Mucosa of rectum (tissue), 2 donors: ENCODE data around the gene MAGI2.

ENCODE experiments used
- H3K27ac ChIP-seq, 2 donors: one replicate each; pipeline ENCODE4 v1.7.0; 2013; ENCODE audit warnings: inconsistent platforms in 2 of 2, low read depth in 2 of 2, low read length in 2 of 2
- H3K27me3 ChIP-seq, 2 donors: one replicate each; pipeline ENCODE4 v1.7.0; 2013; ENCODE audit warnings: low read length in 2 of 2; ENCODE audit not compliant: control insufficient read depth in 2 of 2, insufficient read depth in 2 of 2
- H3K36me3 ChIP-seq, 2 donors: one replicate each; pipeline ENCODE4 v1.7.0; 2013; ENCODE audit warnings: low read length in 2 of 2; ENCODE audit not compliant: control insufficient read depth in 2 of 2, insufficient read depth in 2 of 2
- H3K4me1 ChIP-seq, 2 donors: one replicate each; pipeline ENCODE4 v1.7.0; 2013; ENCODE audit warnings: low read length in 2 of 2, mild to moderate bottlenecking in 1 of 2; ENCODE audit not compliant: control insufficient read depth in 2 of 2, insufficient read depth in 2 of 2
- H3K4me3 ChIP-seq, 2 donors: one replicate each; pipeline ENCODE4 v1.7.0; 2013; ENCODE audit warnings: low read length in 2 of 2
- H3K9ac ChIP-seq, 2 donors: one replicate each; pipeline ENCODE4 v1.7.0; 2013; ENCODE audit warnings: low read length in 2 of 2, low read depth in 1 of 2, mild to moderate bottlenecking in 1 of 2
- H3K9me3 ChIP-seq, 2 donors: one replicate each; pipeline ENCODE4 v1.7.0; 2013; ENCODE audit warnings: low read length in 2 of 2; ENCODE audit not compliant: control insufficient read depth in 2 of 2
- donor health status: healthy.
- donor health status: Normal muscosa, but diverticular disease.

Gene MAGI2

GRCh38 chr7:79400222-79400621, 53.2 kb downstream of the MAGI2 start:
- Histone ChIP-seq H3K4me3 (no peak overlapping the region), H3K27me3 (no peaks in the 10 kb centered on the region), H3K27ac (no peak overlapping the region), H3K4me1 (no peaks in the 10 kb centered on the region), H3K9ac (no peak overlapping the region), H3K36me3 (no peaks in the 10 kb centered on the region), H3K9me3 (no peaks in the 10 kb centered on the region)

- Histone ChIP-seq H3K9ac (no peak overlapping the region), H3K4me1 (no peaks in the 10 kb centered on the region), H3K27me3 (no peaks in the 10 kb centered on the region), H3K36me3 (no peaks in the 10 kb centered on the region), H3K27ac (no peak overlapping the region), H3K4me3 (no peak overlapping the region), H3K9me3 (no peaks in the 10 kb centered on the region)
Observed at GRCh38 chr7:79398138-79398749, 55.2 kb downstream of the MAGI2 start.

- H3K27me3 ChIP-seq, result no peaks in the 10 kb centered on the region
- no peaks in the 10 kb centered on the region for H3K9me3 ChIP-seq
- no peaks in the 10 kb centered on the region for H3K36me3 ChIP-seq
- H3K4me3 ChIP-seq, result no peak overlapping the region
- no peaks in the 10 kb centered on the region for H3K4me1 ChIP-seq
- H3K9ac ChIP-seq, result no peak overlapping the region
- H3K27ac ChIP-seq, result no peak overlapping the region
Observed at GRCh38 chr7:79386688-79387422, 66.6 kb downstream of the MAGI2 start.

- Histone ChIP-seq H3K9me3 (no peaks in the 10 kb centered on the region), H3K4me1 (no peaks in the 10 kb centered on the region), H3K36me3 (no peaks in the 10 kb centered on the region), H3K9ac (no peak overlapping the region), H3K27ac (no peak overlapping the region), H3K27me3 (no peaks in the 10 kb centered on the region), H3K4me3 (no peak overlapping the region)
Observed at GRCh38 chr7:79381921-79382320, 71.5 kb downstream of the MAGI2 start.

- Histone ChIP-seq H3K4me1 (no peaks in the 10 kb centered on the region), H3K36me3 (no peaks in the 10 kb centered on the region), H3K27ac (no peak overlapping the region), H3K27me3 (no peaks in the 10 kb centered on the region), H3K4me3 (no peak overlapping the region), H3K9me3 (no peaks in the 10 kb centered on the region), H3K9ac (no peak overlapping the region)
Observed at GRCh38 chr7:79377097-79377496, 76.4 kb downstream of the MAGI2 start.

GRCh38 chr7:79376299-79377025, 77.0 kb downstream of the MAGI2 start:
- H3K9me3 ChIP-seq, result no peaks in the 10 kb centered on the region
- H3K4me3 ChIP-seq, result no peak overlapping the region
- no peaks in the 10 kb centered on the region for H3K4me1 ChIP-seq
- H3K36me3 ChIP-seq, result no peaks in the 10 kb centered on the region
- no peak overlapping the region for H3K9ac ChIP-seq
- H3K27ac ChIP-seq, result no peak overlapping the region
- no peaks in the 10 kb centered on the region for H3K27me3 ChIP-seq

GRCh38 chr7:79361214-79361613, 92.3 kb downstream of the MAGI2 start:
- Histone ChIP-seq H3K9me3 (no peaks in the 10 kb centered on the region), H3K9ac (no peak overlapping the region)

GRCh38 chr7:79359827-79360226, 93.6 kb downstream of the MAGI2 start:
- Histone ChIP-seq H3K27ac (no peak overlapping the region), H3K9ac (no peak overlapping the region), H3K4me1 (no peaks in the 10 kb centered on the region), H3K27me3 (no peaks in the 10 kb centered on the region), H3K4me3 (no peak overlapping the region), H3K9me3 (no peaks in the 10 kb centered on the region), H3K36me3 (no peaks in the 10 kb centered on the region)

More at GRCh38 chr7:79361214-79361613, 92.3 kb downstream of the MAGI2 start:
- no peaks in the 10 kb centered on the region for H3K36me3 ChIP-seq
- no peaks in the 10 kb centered on the region for H3K27me3 ChIP-seq
- H3K27ac ChIP-seq, result no peak overlapping the region
- H3K4me3 ChIP-seq, result no peak overlapping the region
- no peaks in the 10 kb centered on the region for H3K4me1 ChIP-seq

GRCh38 chr7:79357101-79357500, 96.4 kb downstream of the MAGI2 start:
- Histone ChIP-seq H3K4me1 (no peaks in the 10 kb centered on the region), H3K36me3 (no peaks in the 10 kb centered on the region), H3K9me3 (no peaks in the 10 kb centered on the region), H3K27me3 (no peaks in the 10 kb centered on the region), H3K4me3 (no peak overlapping the region), H3K27ac (no peak overlapping the region), H3K9ac (no peak overlapping the region)

- no peaks in the 10 kb centered on the region for H3K9me3 ChIP-seq
- no peak overlapping the region for H3K4me3 ChIP-seq
- H3K4me1 ChIP-seq, result no peaks in the 10 kb centered on the region
- no peak overlapping the region for H3K9ac ChIP-seq
- H3K36me3 ChIP-seq, result no peaks in the 10 kb centered on the region
- H3K27me3 ChIP-seq, result no peaks in the 10 kb centered on the region
- H3K27ac ChIP-seq, result no peak overlapping the region
Observed at GRCh38 chr7:79353720-79354468, 99.6 kb downstream of the MAGI2 start.
